H9 (cell line): Measurements from ENCODE around the gene ELK1. TPM values are rescaled to one million over a fixed set of nuclear protein-coding genes. Genes with fewer than 3 reads are reported as not detected.
"Not testable (repeated sequence)": the region's sequence is repeated elsewhere in the genome, so short reads cannot be mapped to it uniquely, and the experiment has no call there.

ENCODE experiments used
- DNase-seq: peaks from one replicate; pipeline ENCODE4 v3.0.0-alpha.2; 2017
- H2AFZ ChIP-seq: one replicate; pipeline ENCODE4 v1.6.1; 2013; ENCODE audit warnings: mild to moderate bottlenecking, low read length, control low read depth, moderate library complexity
- H2AK5ac ChIP-seq: 2 replicates; pipeline ENCODE4 v1.6.1; 2013; ENCODE audit warnings: low read length, control low read depth, mixed read lengths; ENCODE audit not compliant: insufficient read length
- H2BK120ac ChIP-seq: one replicate; pipeline ENCODE4 v1.6.1; 2013; ENCODE audit warnings: low read depth, mild to moderate bottlenecking, low read length, control low read depth, inconsistent platforms; ENCODE audit not compliant: poor library complexity, severe bottlenecking
- H2BK12ac ChIP-seq: 2 replicates; pipeline ENCODE4 v1.6.1; 2013; ENCODE audit warnings: low read length, control low read depth, mixed read lengths, low read depth; ENCODE audit not compliant: insufficient read length
- H2BK15ac ChIP-seq: 2 replicates; pipeline ENCODE4 v1.6.1; 2013; ENCODE audit warnings: low read depth, low read length, control low read depth
- H2BK20ac ChIP-seq: one replicate; pipeline ENCODE4 v1.6.1; 2013; ENCODE audit warnings: low read depth, mild to moderate bottlenecking, low read length, control low read depth, inconsistent platforms; ENCODE audit not compliant: poor library complexity, severe bottlenecking
- H2BK5ac ChIP-seq: 2 replicates; pipeline ENCODE4 v1.6.1; 2013; ENCODE audit warnings: low read length, control low read depth, mixed read lengths; ENCODE audit not compliant: insufficient read length
- H3K14ac ChIP-seq: 2 replicates; pipeline ENCODE4 v1.6.1; 2013; ENCODE audit warnings: low read length, control low read depth; ENCODE audit not compliant: insufficient read depth
- H3K18ac ChIP-seq: 2 replicates; pipeline ENCODE4 v1.6.1; 2013; ENCODE audit warnings: low read depth, mild to moderate bottlenecking, mixed read lengths, low read length, control low read depth; ENCODE audit not compliant: insufficient read length
- H3K23ac ChIP-seq: 2 replicates; pipeline ENCODE4 v1.6.1; 2013; ENCODE audit warnings: low read length, control low read depth, mixed read lengths, low read depth; ENCODE audit not compliant: insufficient read length
- H3K23me2 ChIP-seq: 2 replicates; pipeline ENCODE4 v1.6.1; 2013; ENCODE audit warnings: low read depth, mild to moderate bottlenecking, mixed read lengths, low read length, control low read depth; ENCODE audit not compliant: insufficient read length, poor library complexity, severe bottlenecking
- H3K27ac ChIP-seq: 2 replicates; pipeline ENCODE4 v1.5.1; 2013; ENCODE audit warnings: low read length, control low read depth, mixed read lengths, low read depth; ENCODE audit not compliant: insufficient read length
- H3K27me3 ChIP-seq: 2 replicates; pipeline ENCODE4 v1.6.1; 2013; ENCODE audit warnings: low read length, control low read depth, inconsistent platforms; ENCODE audit not compliant: insufficient read depth
- H3K4ac ChIP-seq: 2 replicates; pipeline ENCODE4 v1.6.1; 2013; ENCODE audit warnings: low read depth, mild to moderate bottlenecking, control low read depth, inconsistent platforms, low read length, moderate library complexity
- H3K4me1 ChIP-seq: 2 replicates; pipeline ENCODE4 v1.6.1; 2013; ENCODE audit warnings: low read length, control low read depth, inconsistent platforms; ENCODE audit not compliant: insufficient read depth
- H3K4me2 ChIP-seq: 2 replicates; pipeline ENCODE4 v1.6.1; 2013; ENCODE audit warnings: low read length, control low read depth, mixed read lengths; ENCODE audit not compliant: insufficient read length, insufficient read depth
- H3K56ac ChIP-seq: 2 replicates; pipeline ENCODE4 v1.6.1; 2013; ENCODE audit warnings: low read depth, mild to moderate bottlenecking, mixed read lengths, low read length, control low read depth; ENCODE audit not compliant: insufficient read length
- H3K79me1 ChIP-seq: 2 replicates; pipeline ENCODE4 v1.6.1; 2013; ENCODE audit warnings: low read depth, mild to moderate bottlenecking, moderate library complexity, low read length, control low read depth, inconsistent platforms; ENCODE audit not compliant: insufficient read depth, poor library complexity, severe bottlenecking
- H3K79me2 ChIP-seq: 2 replicates; pipeline ENCODE4 v1.6.1; 2013; ENCODE audit warnings: low read length, control low read depth, inconsistent platforms; ENCODE audit not compliant: insufficient read depth
- H3K9ac ChIP-seq: 2 replicates; pipeline ENCODE4 v1.6.1; 2013; ENCODE audit warnings: low read length, control low read depth, mixed read lengths; ENCODE audit not compliant: insufficient read length; ENCODE audit errors: extremely low read depth
- H3K9me3 ChIP-seq: one replicate; pipeline ENCODE4 v1.6.1; 2013; ENCODE audit warnings: low read depth, low read length, inconsistent platforms; ENCODE audit not compliant: control insufficient read depth
- H3T11ph ChIP-seq: one replicate; pipeline ENCODE4 v1.6.1; 2013; ENCODE audit warnings: mild to moderate bottlenecking, low read length, control low read depth, inconsistent platforms
- H4K20me1 ChIP-seq: one replicate; pipeline ENCODE4 v1.6.1; 2013; ENCODE audit not compliant: control insufficient read depth, insufficient read length, insufficient read depth
- H4K5ac ChIP-seq: 2 replicates; pipeline ENCODE4 v1.6.1; 2013; ENCODE audit warnings: low read depth, mild to moderate bottlenecking, mixed read lengths, low read length, control low read depth; ENCODE audit not compliant: insufficient read length
- H4K8ac ChIP-seq: replicated peaks from 2 replicates; pipeline ENCODE4 v1.6.1; 2013; ENCODE audit warnings: low read length, control low read depth, mixed read lengths, low read depth; ENCODE audit not compliant: insufficient read length
- H4K91ac ChIP-seq: 2 replicates; pipeline ENCODE4 v1.6.1; 2013; ENCODE audit warnings: low read depth, mild to moderate bottlenecking, moderate library complexity, mixed read lengths, low read length, control low read depth; ENCODE audit not compliant: insufficient read length
- H3K27ac Mint-ChIP-seq, 3 experiments: 2 replicates in 2 of 3; 3 replicates in 1 of 3; pipeline ENCODE4 v1.8.0; 2020 to 2021; ENCODE audit warnings: mixed read lengths in 3 of 3, mild to moderate bottlenecking in 1 of 3, moderate library complexity in 1 of 3
- H3K27me3 Mint-ChIP-seq: 2 replicates; pipeline ENCODE4 v1.8.0; 2021; ENCODE audit warnings: low read depth, mild to moderate bottlenecking, moderate library complexity, mixed read lengths
- H3K36me3 Mint-ChIP-seq, 3 experiments: 2 replicates in 2 of 3; 3 replicates in 1 of 3; pipeline ENCODE4 v1.8.0; 2020 to 2021; ENCODE audit warnings: low read depth in 3 of 3, mixed read lengths in 3 of 3; ENCODE audit not compliant: insufficient read depth in 1 of 3
- H3K4me1 Mint-ChIP-seq, 2 experiments: 2 replicates each; pipeline ENCODE4 v1.8.0; 2020; ENCODE audit warnings: mixed read lengths in 2 of 2
- H3K4me3 Mint-ChIP-seq, 2 experiments: 2 replicates in 1 of 2; 3 replicates in 1 of 2; pipeline ENCODE4 v1.8.0; 2020 to 2021; ENCODE audit warnings: mild to moderate bottlenecking in 2 of 2, mixed read lengths in 2 of 2, moderate library complexity in 1 of 2
- H3K9me3 Mint-ChIP-seq, 2 experiments: 2 replicates in 1 of 2; 3 replicates in 1 of 2; pipeline ENCODE4 v1.8.0; 2020; ENCODE audit warnings: mild to moderate bottlenecking in 2 of 2, mixed read lengths in 2 of 2, moderate library complexity in 1 of 2
- WGBS: extraction: QIAGEN DNeasy Blood & Tissue Kit; methylation state at CpG from one replicate; pipeline ENCODE4 v1.1.7; 2013; ENCODE audit warnings: missing lambda C conversion rate, low lambda C conversion rate, mixed read lengths; ENCODE audit not compliant: insufficient read length; ENCODE audit errors: extremely low coverage; 5-methylcytosine and 5-hydroxymethylcytosine counted together
- total RNA-seq: library from RNA; stranded (reverse); gene quantifications from 2 replicates; pipeline ENCODE4 v1.2.1, GENCODE V29; 2021
- TF ChIP-seq, protein P1 (sequence below): fragments of 200-600 bp; sonication (generic); conservative IDR thresholded peaks from 3 replicates; pipeline ENCODE4 v1.8.0; 2021; ENCODE audit warnings: antibody characterized with exemption, mild to moderate bottlenecking

Gene ELK1
- total RNA-seq, 1 experiment from 2014 or later = 49.8 TPM

DNA sequence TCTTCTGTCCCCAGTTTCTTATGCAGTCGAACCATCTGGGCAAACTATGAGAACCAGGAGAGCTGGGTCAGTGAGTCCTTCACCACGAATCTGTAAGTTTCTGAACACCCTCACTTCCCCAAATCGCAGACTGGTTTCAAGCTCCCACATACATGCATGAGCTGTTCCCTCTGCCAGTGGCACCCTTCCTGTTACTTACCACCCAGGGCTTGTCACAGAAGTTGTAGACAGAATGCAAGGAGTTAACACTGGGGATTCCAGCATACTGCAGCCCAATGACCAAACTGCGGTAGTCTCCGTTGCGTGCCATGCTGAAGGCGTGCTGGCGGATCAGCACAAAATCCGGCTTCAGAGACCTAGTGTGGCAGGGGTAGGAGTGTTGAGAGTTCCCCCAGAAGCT is 45.3 kb downstream of the ELK1 start:
- Histone ChIP-seq H3K79me2 (no peaks in the 10 kb centered on the region), H4K20me1 (no peaks in the 10 kb centered on the region), H4K91ac (no peak overlapping the region), H2BK20ac (no peak overlapping the region), H2BK12ac (no peak overlapping the region), H3K27me3 (no peaks in the 10 kb centered on the region), H3K79me1 (no peaks in the 10 kb centered on the region), H2AFZ (no peak overlapping the region), H2BK120ac (no peak overlapping the region), H3K18ac (no peak overlapping the region), H3K4ac (no peak overlapping the region), H3K56ac (no peak overlapping the region), H4K8ac (no peak overlapping the region), H3K4me1 (no peaks in the 10 kb centered on the region; the same call in 1 of the 2 replicates), H2BK15ac (no peak overlapping the region), H3K9ac (no peak overlapping the region), H3K23ac (no peak overlapping the region), H4K5ac (no peak overlapping the region), H3K23me2 (no peaks in the 10 kb centered on the region), H3K14ac (no peak overlapping the region), H3K27ac (no peak overlapping the region), H3T11ph (no peak overlapping the region), H2BK5ac (no peak overlapping the region), H2AK5ac (no peak overlapping the region), H3K4me2 (no peak overlapping the region), H3K9me3 (peaks cover 10% of the 10 kb centered on the region)
- Mint-ChIP-seq H3K36me3 (peaks cover 5 to 8% (median 7%) of the 10 kb centered on the region in 3 experiments; a peak in 6 of 7 replicates), H3K27ac (no peak overlapping the region), H3K27me3 (no peaks in the 10 kb centered on the region; the same call in 1 of the 2 replicates), H3K9me3 (peaks cover 57 to 67% of the 10 kb centered on the region in 2 experiments), H3K4me3 (no peak overlapping the region), H3K4me1 (peaks cover 6 to 17% of the 10 kb centered on the region in 2 experiments)
- TF ChIP-seq, protein P1, sequence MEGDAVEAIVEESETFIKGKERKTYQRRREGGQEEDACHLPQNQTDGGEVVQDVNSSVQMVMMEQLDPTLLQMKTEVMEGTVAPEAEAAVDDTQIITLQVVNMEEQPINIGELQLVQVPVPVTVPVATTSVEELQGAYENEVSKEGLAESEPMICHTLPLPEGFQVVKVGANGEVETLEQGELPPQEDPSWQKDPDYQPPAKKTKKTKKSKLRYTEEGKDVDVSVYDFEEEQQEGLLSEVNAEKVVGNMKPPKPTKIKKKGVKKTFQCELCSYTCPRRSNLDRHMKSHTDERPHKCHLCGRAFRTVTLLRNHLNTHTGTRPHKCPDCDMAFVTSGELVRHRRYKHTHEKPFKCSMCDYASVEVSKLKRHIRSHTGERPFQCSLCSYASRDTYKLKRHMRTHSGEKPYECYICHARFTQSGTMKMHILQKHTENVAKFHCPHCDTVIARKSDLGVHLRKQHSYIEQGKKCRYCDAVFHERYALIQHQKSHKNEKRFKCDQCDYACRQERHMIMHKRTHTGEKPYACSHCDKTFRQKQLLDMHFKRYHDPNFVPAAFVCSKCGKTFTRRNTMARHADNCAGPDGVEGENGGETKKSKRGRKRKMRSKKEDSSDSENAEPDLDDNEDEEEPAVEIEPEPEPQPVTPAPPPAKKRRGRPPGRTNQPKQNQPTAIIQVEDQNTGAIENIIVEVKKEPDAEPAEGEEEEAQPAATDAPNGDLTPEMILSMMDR = no peak
- no CpG with 5 or more reads among the region's 9 CpGs for WGBS
- no peak for DNase-seq

DNA sequence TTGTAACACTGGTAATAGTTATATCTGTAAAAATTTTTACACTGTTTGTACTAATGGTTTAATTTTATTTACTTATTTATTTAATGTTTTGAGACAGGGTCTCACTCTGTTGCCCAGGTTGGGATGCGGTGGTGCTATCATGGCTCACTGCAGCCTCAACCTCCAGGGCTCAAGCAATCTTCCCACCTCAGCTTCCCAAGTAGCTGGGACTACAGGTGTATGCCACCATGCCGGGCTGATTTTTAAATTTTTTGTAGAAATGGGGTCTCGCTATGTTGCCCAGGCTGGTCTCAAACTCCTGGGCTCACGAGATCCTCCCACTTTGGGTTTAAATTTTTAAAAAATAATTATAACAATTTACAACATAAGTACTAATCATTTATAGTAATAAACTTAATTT is 47.2 kb downstream of the ELK1 start:
- H3K23me2 ChIP-seq, H3K9ac ChIP-seq, H3K27me3 Mint-ChIP-seq, H3T11ph ChIP-seq, H4K8ac ChIP-seq, H2BK15ac ChIP-seq, H3K4me1 Mint-ChIP-seq, H3K27ac ChIP-seq, H3K18ac ChIP-seq, H2AK5ac ChIP-seq, H2AFZ ChIP-seq, H3K56ac ChIP-seq, H3K79me2 ChIP-seq, H2BK12ac ChIP-seq, H4K20me1 ChIP-seq, H2BK5ac ChIP-seq, H3K4me2 ChIP-seq, H3K4me1 ChIP-seq, H3K4ac ChIP-seq, H3K27me3 ChIP-seq, H3K23ac ChIP-seq, H3K4me3 Mint-ChIP-seq, H3K79me1 ChIP-seq, H3K9me3 ChIP-seq, H4K5ac ChIP-seq, H3K14ac ChIP-seq, H3K36me3 Mint-ChIP-seq, H2BK20ac ChIP-seq, H2BK120ac ChIP-seq, DNase-seq, H3K27ac Mint-ChIP-seq, H4K91ac ChIP-seq: not testable (repeated sequence)
- WGBS = no CpG with 5 or more reads among the region's 4 CpGs
- peaks cover 50 to 61% of the 10 kb centered on the region in 2 experiments for H3K9me3 Mint-ChIP-seq
